K562 (cell line): ENCODE results near the gene HDAC7. TPM values are rescaled to one million over a fixed set of nuclear protein-coding genes. Genes with fewer than 3 reads are reported as not detected.

Experiments
- CBFA2T3 ChIP-seq: fragments of 450-650 bp; IDR thresholded peaks from 2 replicates; pipeline ENCODE4 v1.6.1; 2017
- FOXJ3 ChIP-seq: sonication (generic); formaldehyde crosslinking; IDR thresholded peaks from 2 replicates; pipeline ENCODE4 v1.4.0; 2020; ENCODE audit warnings: mild to moderate bottlenecking, missing genetic modification reagents
- HDAC1 ChIP-seq, 2 experiments: fragments of 450-650 bp; IDR thresholded peaks; 2 replicates each; pipeline ENCODE4 v1.6.1; 2016 to 2017; ENCODE audit warnings: inconsistent platforms in 1 of 2, mild to moderate bottlenecking in 1 of 2, moderate library complexity in 1 of 2
- KLF13 ChIP-seq: fragments of 450-650 bp; IDR thresholded peaks from 2 replicates; pipeline ENCODE4 v1.6.1; 2016; ENCODE audit warnings: missing genetic modification characterization, low read depth, mild to moderate bottlenecking, missing compliant biosample characterization, moderate library complexity, borderline replicate concordance
- LEF1 ChIP-seq: fragments of 450-650 bp; IDR thresholded peaks from 2 replicates; pipeline ENCODE4 v1.6.1; 2016; ENCODE audit warnings: mild to moderate bottlenecking
- MEIS2 ChIP-seq: fragments of 450-650 bp; IDR thresholded peaks from 2 replicates; pipeline ENCODE4 v1.6.1; 2014; ENCODE audit warnings: mild to moderate bottlenecking; ENCODE audit not compliant: partially characterized antibody
- NCOR1 ChIP-seq: fragments of 450-650 bp; IDR thresholded peaks from 2 replicates; pipeline ENCODE4 v1.6.1; 2016; ENCODE audit warnings: mild to moderate bottlenecking, moderate library complexity
- PATZ1 ChIP-seq: fragments of 250-450 bp; sonication (Bioruptor Pico); IDR thresholded peaks from 2 replicates; pipeline ENCODE4 v1.5.0; 2020; ENCODE audit warnings: mild to moderate bottlenecking, borderline replicate concordance
- PREB ChIP-seq: sonication (generic); formaldehyde crosslinking; IDR thresholded peaks from 2 replicates; pipeline ENCODE4 v1.8.1; 2023; ENCODE audit warnings: mild to moderate bottlenecking, missing genetic modification reagents
- RAD51 ChIP-seq: fragments of 450-650 bp; IDR thresholded peaks from 2 replicates; pipeline ENCODE4 v1.7.1; 2016; ENCODE audit warnings: low read depth, mild to moderate bottlenecking, borderline replicate concordance
- SIN3B ChIP-seq: fragments of 450-650 bp; IDR thresholded peaks from 2 replicates; pipeline ENCODE4 v1.6.1; 2017; ENCODE audit warnings: low read depth, mild to moderate bottlenecking, moderate library complexity
- TCF15 ChIP-seq: fragments of 250-450 bp; sonication (Bioruptor Pico); IDR thresholded peaks from 2 replicates; pipeline ENCODE4 v1.8.0; 2022; ENCODE audit warnings: moderate library complexity, mild to moderate bottlenecking, inconsistent platforms
- ZBTB1 ChIP-seq: sonication (generic); formaldehyde crosslinking; IDR thresholded peaks from 2 replicates; pipeline ENCODE4 v1.8.1; 2023; ENCODE audit warnings: missing genetic modification reagents, low read depth, mild to moderate bottlenecking, borderline replicate concordance
- ZC3H11A ChIP-seq: IDR thresholded peaks from 2 replicates; pipeline ENCODE4 v1.6.1; 2012; ENCODE audit warnings: low read depth, low read length, improper control_type of control experiment
- ZHX1 ChIP-seq: fragments of 150-350 bp; conservative IDR thresholded peaks from 2 replicates; pipeline ENCODE4 v1.6.1; 2014; ENCODE audit warnings: low read length
- ZNF146 ChIP-seq: IDR thresholded peaks from one replicate; pipeline ENCODE4 v1.6.1; 2018; ENCODE audit warnings: missing compliant biosample characterization; ENCODE audit not compliant: unreplicated experiment
- ZNF316 ChIP-seq: fragments of 450-650 bp; IDR thresholded peaks from 2 replicates; pipeline ENCODE4 v1.6.1; 2016
- ZNF324 ChIP-seq: fragments of 250-450 bp; sonication (Bioruptor Pico); IDR thresholded peaks from 2 replicates; pipeline ENCODE4 v1.4.0; 2020; ENCODE audit warnings: mild to moderate bottlenecking
- ZNF584 ChIP-seq: fragments of 200-800 bp; sonication (Bioruptor generic); IDR thresholded peaks from 2 replicates; pipeline ENCODE4 v1.6.1; 2016; ENCODE audit warnings: low read depth, mild to moderate bottlenecking, missing genetic modification characterization, missing compliant biosample characterization
- polyA plus RNA-seq, 8 experiments: library from polyadenylated mRNA; depleted of rRNA in 4 of 8; stranded (reverse) in 5 of 8; unstranded in 3 of 8; fragments of >200 nt; fragmentation: Nextera tagmentation in 2 of 8; fragmentation: Illumina TruSeq in 1 of 8; extraction: Ambion mirVana in 2 of 8; extraction: Trizol in 1 of 8; gene quantifications; 2 replicates each; pipeline versions ENCODE4 v1.2.1 to v1.2.3, GENCODE V29; 2011 to 2014; ENCODE audit warnings: inconsistent platforms in 1 of 8, missing spikeins in 1 of 8
- total RNA-seq, 7 experiments: library from RNA; depleted of rRNA in 6 of 7; stranded (reverse); fragments of >200 nt in 6 of 7; fragmentation: Illumina TruSeq in 2 of 7; extraction: Trizol in 2 of 7; gene quantifications; 2 replicates each; pipeline versions ENCODE4 v1.2.1 to v1.2.3, GENCODE V29; 2011 to 2021; ENCODE audit warnings: low replicate concordance in 1 of 7

Gene HDAC7
- total and polyA plus RNA-seq, 9 of the 15 experiments (the other 6 are each of a cell fraction or from before 2014, with no cell fraction given): 2.5 to 129 (median 31.1) TPM

GRCh38 chr12:47850153-47851084 is 30.7 kb upstream of the HDAC7 start (continued):
- TF ChIP-seq ZHX1 (no peak), HDAC1 (IDR thresholded peaks at IDR 0.05) (0 out of 4 replicates have a peak, but pooled peaks of 1 of the 2 experiments have one; percentile 14), LEF1 (peak; percentile 64; the same call in 1 of the 2 replicates), TCF15 (CRISPR knock-in tag) (no peak), PATZ1 (CRISPR knock-in tag) (no peak), ZNF324 (CRISPR knock-in tag) (no peak), SIN3B (no peak), NCOR1 (peak; percentile 77; the same call in 1 of the 2 replicates), ZC3H11A (no peak), ZNF146 (no peak), ZNF316 (no peak), ZNF584 (CRISPR knock-in tag) (0 out of 2 replicates have a peak, but pooled peaks have one; percentile 18), PREB (CRISPR knock-in tag) (no peak), MEIS2 (peak; percentile 72), RAD51 (no peak), FOXJ3 (CRISPR knock-in tag) (no peak), ZBTB1 (CRISPR knock-in tag) (no peak), KLF13 (no peak), CBFA2T3 (peak; percentile 76)
